ENCODE data around the gene ANKH. TPM values are rescaled to one million over a fixed set of nuclear protein-coding genes. Genes with fewer than 3 reads are reported as not detected.

The ANKH gene
- polyA plus RNA-seq, 1 donor from 2014 or later: 9.9 TPM

DNA sequence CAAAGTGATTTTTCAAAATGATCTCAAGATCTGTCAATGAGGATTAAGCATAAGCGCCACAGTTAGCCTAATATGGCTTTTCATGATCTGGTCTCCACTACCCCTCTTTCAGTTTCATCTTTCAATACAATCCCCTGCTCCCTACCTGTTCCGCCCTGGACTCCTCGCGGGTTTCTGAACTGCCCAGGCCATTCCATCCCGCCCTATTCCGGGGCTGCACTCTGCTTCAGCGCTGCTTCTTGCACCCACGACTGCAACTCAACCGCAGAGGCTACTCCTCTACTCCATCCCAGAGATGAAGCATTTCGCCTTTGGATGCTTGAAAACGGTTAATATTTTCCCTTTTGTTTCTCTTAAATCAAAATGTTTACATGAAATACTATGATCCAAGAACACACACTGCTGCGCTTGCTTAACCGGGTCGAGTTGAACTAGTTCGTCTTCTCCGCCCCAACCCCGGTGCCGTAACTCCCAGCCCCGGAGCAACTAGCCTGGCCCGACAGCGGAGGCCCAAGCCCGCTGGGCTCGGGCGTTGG is 207.8 kb downstream of the ANKH start:
- H3K4me2 ChIP-seq (ENCODE audit: low read length): peak overlapping the region; percentile 99
- no peaks in the 10 kb centered on the region for H3K9me3 ChIP-seq (ENCODE audit: low read length)
- no peaks in the 10 kb centered on the region for H3K9me2 ChIP-seq (ENCODE audit: insufficient read depth, low read length)
- no peaks in the 10 kb centered on the region for H3F3A ChIP-seq (ENCODE audit: insufficient read depth, low read length, poor library complexity, severe bottlenecking)
- TF ChIP-seq, protein P1, sequence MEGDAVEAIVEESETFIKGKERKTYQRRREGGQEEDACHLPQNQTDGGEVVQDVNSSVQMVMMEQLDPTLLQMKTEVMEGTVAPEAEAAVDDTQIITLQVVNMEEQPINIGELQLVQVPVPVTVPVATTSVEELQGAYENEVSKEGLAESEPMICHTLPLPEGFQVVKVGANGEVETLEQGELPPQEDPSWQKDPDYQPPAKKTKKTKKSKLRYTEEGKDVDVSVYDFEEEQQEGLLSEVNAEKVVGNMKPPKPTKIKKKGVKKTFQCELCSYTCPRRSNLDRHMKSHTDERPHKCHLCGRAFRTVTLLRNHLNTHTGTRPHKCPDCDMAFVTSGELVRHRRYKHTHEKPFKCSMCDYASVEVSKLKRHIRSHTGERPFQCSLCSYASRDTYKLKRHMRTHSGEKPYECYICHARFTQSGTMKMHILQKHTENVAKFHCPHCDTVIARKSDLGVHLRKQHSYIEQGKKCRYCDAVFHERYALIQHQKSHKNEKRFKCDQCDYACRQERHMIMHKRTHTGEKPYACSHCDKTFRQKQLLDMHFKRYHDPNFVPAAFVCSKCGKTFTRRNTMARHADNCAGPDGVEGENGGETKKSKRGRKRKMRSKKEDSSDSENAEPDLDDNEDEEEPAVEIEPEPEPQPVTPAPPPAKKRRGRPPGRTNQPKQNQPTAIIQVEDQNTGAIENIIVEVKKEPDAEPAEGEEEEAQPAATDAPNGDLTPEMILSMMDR (IDR thresholded peaks at IDR 0.05; ENCODE audit: poor library complexity, severe bottlenecking): no peak
- peak overlapping the region; percentile 88 for H3K27ac ChIP-seq (ENCODE audit: low read length)
- peak overlapping the region; percentile 88 for H3K9ac ChIP-seq (ENCODE audit: low read length)
- peak overlapping the region; percentile 97 for H3K4me3 ChIP-seq (ENCODE audit: low read length)
- H3K36me3 ChIP-seq (ENCODE audit: insufficient read depth, low read length): no peaks in the 10 kb centered on the region
- H3K27me3 ChIP-seq (ENCODE audit: insufficient read depth, low read depth, low read length): no peaks in the 10 kb centered on the region
- H3K79me2 ChIP-seq (replicated peaks; ENCODE audit: insufficient read depth, low read length): peaks cover 33% of the 10 kb centered on the region
- no peaks in the 10 kb centered on the region for H4K20me1 ChIP-seq (ENCODE audit: insufficient read depth)
- H2AFZ ChIP-seq (ENCODE audit: low read depth, low read length): peak overlapping the region; percentile 90

DNA sequence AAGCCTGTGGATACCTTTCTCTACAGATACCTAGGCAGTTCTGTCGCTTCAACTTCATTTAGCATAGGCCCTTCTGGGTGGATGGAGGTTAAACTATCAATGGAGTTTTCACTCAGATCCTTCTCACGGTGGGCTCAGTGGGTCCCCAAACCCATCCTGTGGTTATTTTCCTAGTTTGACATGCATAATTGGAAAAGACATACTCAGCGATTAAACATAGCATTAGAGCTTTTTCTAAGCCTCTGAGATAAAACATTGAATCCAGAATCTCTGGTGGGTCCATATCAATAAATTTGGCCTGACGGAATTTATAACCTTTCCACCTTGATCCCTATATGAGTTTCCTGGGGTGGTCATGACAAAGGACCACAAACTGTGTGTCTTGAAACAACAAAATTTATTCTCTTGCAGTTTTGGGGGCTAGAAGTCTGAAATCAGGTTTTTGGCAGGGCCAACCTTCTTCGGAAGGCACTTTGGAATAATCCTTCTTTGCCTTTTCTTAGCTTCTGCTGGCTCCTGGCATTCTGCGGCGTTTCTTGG is 208.8 kb downstream of the ANKH start:
- no peaks in the 10 kb centered on the region for H3K27me3 ChIP-seq (ENCODE audit: insufficient read depth, low read depth, low read length)
- no peaks in the 10 kb centered on the region for H3F3A ChIP-seq (ENCODE audit: insufficient read depth, low read length, poor library complexity, severe bottlenecking)
- no peak overlapping the region for H2AFZ ChIP-seq (ENCODE audit: low read depth, low read length)
- peak overlapping the region; percentile 97 for H3K4me3 ChIP-seq (ENCODE audit: low read length)
- peaks cover 23% of the 10 kb centered on the region for H3K79me2 ChIP-seq (replicated peaks; ENCODE audit: insufficient read depth, low read length)
- H3K9me3 ChIP-seq (ENCODE audit: low read length): no peaks in the 10 kb centered on the region
- H3K9ac ChIP-seq (ENCODE audit: low read length): no peak overlapping the region
- no peak overlapping the region for H3K27ac ChIP-seq (ENCODE audit: low read length)
- H3K4me2 ChIP-seq (ENCODE audit: low read length): peak overlapping the region; percentile 99
- no peaks in the 10 kb centered on the region for H4K20me1 ChIP-seq (ENCODE audit: insufficient read depth)
- TF ChIP-seq RAD21 (conservative IDR thresholded peaks at IDR 0.05): no peak
- TF ChIP-seq, protein P2, sequence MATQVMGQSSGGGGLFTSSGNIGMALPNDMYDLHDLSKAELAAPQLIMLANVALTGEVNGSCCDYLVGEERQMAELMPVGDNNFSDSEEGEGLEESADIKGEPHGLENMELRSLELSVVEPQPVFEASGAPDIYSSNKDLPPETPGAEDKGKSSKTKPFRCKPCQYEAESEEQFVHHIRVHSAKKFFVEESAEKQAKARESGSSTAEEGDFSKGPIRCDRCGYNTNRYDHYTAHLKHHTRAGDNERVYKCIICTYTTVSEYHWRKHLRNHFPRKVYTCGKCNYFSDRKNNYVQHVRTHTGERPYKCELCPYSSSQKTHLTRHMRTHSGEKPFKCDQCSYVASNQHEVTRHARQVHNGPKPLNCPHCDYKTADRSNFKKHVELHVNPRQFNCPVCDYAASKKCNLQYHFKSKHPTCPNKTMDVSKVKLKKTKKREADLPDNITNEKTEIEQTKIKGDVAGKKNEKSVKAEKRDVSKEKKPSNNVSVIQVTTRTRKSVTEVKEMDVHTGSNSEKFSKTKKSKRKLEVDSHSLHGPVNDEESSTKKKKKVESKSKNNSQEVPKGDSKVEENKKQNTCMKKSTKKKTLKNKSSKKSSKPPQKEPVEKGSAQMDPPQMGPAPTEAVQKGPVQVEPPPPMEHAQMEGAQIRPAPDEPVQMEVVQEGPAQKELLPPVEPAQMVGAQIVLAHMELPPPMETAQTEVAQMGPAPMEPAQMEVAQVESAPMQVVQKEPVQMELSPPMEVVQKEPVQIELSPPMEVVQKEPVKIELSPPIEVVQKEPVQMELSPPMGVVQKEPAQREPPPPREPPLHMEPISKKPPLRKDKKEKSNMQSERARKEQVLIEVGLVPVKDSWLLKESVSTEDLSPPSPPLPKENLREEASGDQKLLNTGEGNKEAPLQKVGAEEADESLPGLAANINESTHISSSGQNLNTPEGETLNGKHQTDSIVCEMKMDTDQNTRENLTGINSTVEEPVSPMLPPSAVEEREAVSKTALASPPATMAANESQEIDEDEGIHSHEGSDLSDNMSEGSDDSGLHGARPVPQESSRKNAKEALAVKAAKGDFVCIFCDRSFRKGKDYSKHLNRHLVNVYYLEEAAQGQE (IDR thresholded peaks at IDR 0.05; ENCODE audit: borderline replicate concordance): no peak
- no peak for TF ChIP-seq EP300 (conservative IDR thresholded peaks at IDR 0.05; ENCODE audit: poor library complexity, severe bottlenecking)
- TF ChIP-seq, protein P1 (IDR thresholded peaks at IDR 0.05; ENCODE audit: poor library complexity, severe bottlenecking): no peak
- TF ChIP-seq POLR2AphosphoS5 (IDR thresholded peaks at IDR 0.05): no peak
- no peak for TF ChIP-seq EZH2 (IDR thresholded peaks at IDR 0.05; ENCODE audit: borderline replicate concordance, insufficient read depth, low read length, poor library complexity, severe bottlenecking)
- TF ChIP-seq SMC3 (conservative IDR thresholded peaks at IDR 0.05; ENCODE audit: poor library complexity): no peak
- TF ChIP-seq TAF1 (IDR thresholded peaks at IDR 0.05; ENCODE audit: low read depth): no peak
- TF ChIP-seq MXI1 (conservative IDR thresholded peaks at IDR 0.05; ENCODE audit: poor library complexity, severe bottlenecking): no peak
- H3K9me2 ChIP-seq (ENCODE audit: insufficient read depth, low read length): no peaks in the 10 kb centered on the region
- H3K36me3 ChIP-seq (ENCODE audit: insufficient read depth, low read length): no peaks in the 10 kb centered on the region

Data from neural cell (in vitro differentiated cells).